Neural progenitor cell (in vitro differentiated cells): Measurements from ENCODE around the gene BABAM1.

Source experiments
- EZH2 ChIP-seq: fragments of 200-600 bp; sonication (generic); IDR thresholded peaks from 2 replicates; pipeline ENCODE4 v1.6.1; 2017; ENCODE audit warnings: antibody characterized with exemption, mild to moderate bottlenecking, moderate library complexity
- TF ChIP-seq, protein P1 (sequence below): fragments of 200-600 bp; sonication (generic); IDR thresholded peaks from 2 replicates; pipeline ENCODE4 v1.5.1; 2017; ENCODE audit warnings: antibody characterized with exemption, mild to moderate bottlenecking

DNA sequence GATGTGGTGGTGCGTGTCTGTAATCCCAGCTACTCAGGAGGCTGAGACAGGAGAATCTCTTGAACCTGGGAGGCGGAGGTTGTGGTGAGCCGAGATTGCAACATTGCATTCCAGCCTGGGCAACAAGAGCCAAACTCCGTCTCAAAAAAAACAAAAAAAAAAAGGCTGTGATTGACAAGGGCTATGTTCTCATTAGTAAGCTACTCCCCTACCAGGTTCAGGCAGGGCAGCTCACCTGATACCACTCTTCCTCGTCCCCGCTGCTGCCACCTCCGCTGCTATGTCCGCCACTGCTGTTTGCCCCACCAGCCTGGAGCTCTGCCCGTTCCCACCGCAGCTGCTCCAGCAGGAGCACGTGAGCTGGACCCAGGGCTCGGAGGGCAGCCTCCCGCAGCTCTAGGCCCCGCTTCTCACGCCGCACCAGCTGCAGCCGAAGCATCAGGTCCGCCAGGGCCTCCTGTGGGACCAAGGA is 12.1 kb upstream of the BABAM1 start:
- TF ChIP-seq, protein P1, sequence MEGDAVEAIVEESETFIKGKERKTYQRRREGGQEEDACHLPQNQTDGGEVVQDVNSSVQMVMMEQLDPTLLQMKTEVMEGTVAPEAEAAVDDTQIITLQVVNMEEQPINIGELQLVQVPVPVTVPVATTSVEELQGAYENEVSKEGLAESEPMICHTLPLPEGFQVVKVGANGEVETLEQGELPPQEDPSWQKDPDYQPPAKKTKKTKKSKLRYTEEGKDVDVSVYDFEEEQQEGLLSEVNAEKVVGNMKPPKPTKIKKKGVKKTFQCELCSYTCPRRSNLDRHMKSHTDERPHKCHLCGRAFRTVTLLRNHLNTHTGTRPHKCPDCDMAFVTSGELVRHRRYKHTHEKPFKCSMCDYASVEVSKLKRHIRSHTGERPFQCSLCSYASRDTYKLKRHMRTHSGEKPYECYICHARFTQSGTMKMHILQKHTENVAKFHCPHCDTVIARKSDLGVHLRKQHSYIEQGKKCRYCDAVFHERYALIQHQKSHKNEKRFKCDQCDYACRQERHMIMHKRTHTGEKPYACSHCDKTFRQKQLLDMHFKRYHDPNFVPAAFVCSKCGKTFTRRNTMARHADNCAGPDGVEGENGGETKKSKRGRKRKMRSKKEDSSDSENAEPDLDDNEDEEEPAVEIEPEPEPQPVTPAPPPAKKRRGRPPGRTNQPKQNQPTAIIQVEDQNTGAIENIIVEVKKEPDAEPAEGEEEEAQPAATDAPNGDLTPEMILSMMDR = no peak
- TF ChIP-seq EZH2 = no peak
